Kidney glomerular epithelial cell (primary cell): ENCODE results near the gene PLP1.
"Not testable (repeated sequence)": the region's sequence is repeated elsewhere in the genome, so short reads cannot be mapped to it uniquely, and the experiment has no call there.

Source experiments
- DNase-seq: peaks from one replicate; lab custom pipeline; 2025; lab: John Stamatoyannopoulos, UW

The PLP1 gene

GRCh38 chrX:103776546-103776945 is at the start of gene PLP1:
PLP1 (plus strand) TSS chrX:103776840; CDS start chrX:103776996, 156 bp downstream.
- no peak for DNase-seq

- DNase-seq: no peak
These were observed 49.5 kb upstream of the PLP1 start for GRCh38 chrX:103727115-103727514.

GRCh38 chrX:103729015-103729414 is 47.6 kb upstream of the PLP1 start:
- no peak for DNase-seq

DNA sequence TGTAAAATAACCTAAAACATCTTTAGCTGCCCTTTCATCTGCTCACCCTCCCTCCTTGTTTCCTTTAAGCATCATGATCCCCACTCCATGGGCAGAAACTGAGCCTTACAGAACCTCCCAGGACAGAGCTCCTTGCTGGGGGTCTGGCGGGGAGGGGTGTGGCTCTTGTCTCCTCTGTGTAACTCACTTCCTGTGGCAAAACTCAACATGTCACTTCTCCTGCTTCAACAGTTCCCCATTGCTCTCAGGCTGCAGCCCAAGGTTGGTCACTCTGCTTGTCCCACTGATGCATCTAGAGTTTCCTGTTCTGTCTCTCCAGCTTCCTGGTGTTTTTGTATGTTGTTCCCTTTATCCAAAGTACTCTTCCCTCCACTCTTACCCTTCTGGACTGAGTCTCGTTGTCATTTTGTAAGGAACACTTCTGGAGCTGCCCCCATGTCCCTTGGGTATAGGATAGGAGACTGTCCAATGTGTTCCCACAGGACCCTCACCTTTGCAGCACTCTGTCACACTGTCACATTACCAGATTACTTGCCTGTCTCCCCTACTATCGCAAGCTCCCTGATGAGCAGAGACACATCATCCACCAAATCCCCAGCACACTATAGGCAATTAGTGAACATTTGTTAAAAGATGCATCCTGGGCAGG is 46.4 kb upstream of the PLP1 start:
- DNase-seq: no peak

GRCh38 chrX:103730796-103731493 is 45.7 kb upstream of the PLP1 start:
- no peak for DNase-seq

GRCh38 chrX:103733017-103733416 is 43.6 kb upstream of the PLP1 start:
- no peak for DNase-seq

DNA sequence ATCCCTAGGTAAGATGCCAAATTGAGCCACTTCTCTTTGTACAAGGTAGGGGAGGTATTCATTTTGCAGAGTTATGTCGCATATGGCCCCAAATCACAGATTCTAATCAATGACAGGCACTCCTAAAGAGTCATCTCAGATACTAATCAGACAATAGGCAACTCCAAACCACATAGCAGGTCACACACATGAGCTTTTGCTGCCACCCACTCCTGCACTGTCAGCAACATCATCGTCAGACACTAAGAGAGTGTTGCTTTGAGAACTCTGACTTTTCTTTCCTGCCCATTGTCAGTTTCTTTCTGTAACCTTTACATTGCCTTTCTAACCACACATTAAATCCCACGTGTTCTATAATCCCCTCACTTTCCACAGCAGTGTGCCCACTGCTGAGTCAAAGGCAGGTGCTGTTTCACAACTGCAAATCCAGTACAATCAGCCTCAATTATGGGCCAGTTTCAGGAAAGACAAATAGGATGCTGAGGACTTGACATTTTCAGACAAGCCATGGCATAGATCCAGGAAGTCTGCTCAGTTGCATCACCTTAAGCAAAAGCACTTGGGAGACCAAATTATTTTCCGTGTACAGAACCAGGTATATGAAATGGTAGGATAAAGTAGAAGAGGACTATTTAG is 42.4 kb upstream of the PLP1 start:
- no peak for DNase-seq

- DNase-seq: no peak
These were observed 38.9 kb upstream of the PLP1 start for GRCh38 chrX:103737696-103738095.

- DNase-seq: no peak
These were observed 37.2 kb upstream of the PLP1 start for GRCh38 chrX:103739421-103739820.

DNA sequence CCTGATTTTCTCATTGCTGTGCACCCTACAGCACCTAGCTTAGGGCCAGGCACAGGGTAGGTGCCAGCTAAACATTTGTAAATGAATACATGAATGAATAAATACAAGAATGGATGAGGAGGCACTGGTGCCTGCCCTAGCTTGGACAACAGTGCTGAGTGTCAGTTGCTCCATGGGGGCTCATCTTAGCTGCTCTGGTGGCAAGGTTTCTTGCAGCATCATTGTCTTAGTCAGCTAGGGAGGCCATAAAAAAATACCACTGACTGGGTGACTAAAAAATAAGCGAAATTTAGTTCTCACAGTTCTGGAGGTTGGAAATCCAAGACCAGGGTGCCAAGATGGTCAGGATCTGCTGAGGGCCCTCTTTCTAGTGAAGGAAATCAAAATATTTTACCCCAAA is 34.8 kb upstream of the PLP1 start:
- no peak for DNase-seq

- no peak for DNase-seq
These were observed 34.3 kb upstream of the PLP1 start for GRCh38 chrX:103742339-103742738.

DNA sequence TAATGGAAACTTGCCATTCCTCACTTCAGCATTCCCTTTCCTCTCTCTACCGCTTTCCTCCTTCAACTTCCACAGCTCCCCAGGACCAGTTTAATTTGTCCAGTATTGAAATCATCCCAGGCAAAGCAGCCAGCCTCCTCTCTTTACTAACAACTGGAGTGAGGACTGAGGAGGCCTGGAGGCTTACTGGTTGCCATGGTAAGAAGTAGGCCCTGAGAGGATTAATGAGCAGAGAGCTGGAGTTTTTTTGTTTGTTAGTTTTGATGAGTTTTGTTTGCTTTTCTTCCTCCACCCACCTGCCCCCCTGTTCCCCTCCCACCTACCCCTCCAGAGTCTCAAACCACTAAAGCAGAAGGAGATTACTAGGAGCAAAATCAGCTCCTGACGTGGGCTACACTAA is 29.5 kb upstream of the PLP1 start:
- no peak for DNase-seq

DNA sequence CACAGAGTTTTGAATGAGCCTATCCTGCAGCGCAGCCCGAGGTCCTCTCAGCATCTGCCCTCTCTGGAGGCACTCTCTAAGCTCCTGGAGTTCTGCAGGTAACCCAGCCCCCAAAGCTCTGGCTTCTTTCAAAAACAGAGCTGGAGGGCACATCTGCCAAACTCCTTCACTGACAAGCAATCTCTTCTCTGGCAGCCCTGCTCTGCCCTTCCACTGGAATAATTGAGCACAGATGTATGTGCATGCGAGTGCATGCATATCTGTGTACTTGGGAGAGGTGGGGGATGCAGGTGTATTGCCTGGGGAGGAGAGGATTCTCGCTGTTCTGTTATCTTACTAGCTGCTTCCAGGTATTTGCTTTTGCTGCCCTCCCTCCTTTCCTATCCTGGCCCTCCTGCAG is 22.2 kb upstream of the PLP1 start:
- DNase-seq: no peak

GRCh38 chrX:103756736-103757135 is 19.9 kb upstream of the PLP1 start:
- no peak for DNase-seq

GRCh38 chrX:103758555-103758954 is 18.1 kb upstream of the PLP1 start:
- no peak for DNase-seq

DNA sequence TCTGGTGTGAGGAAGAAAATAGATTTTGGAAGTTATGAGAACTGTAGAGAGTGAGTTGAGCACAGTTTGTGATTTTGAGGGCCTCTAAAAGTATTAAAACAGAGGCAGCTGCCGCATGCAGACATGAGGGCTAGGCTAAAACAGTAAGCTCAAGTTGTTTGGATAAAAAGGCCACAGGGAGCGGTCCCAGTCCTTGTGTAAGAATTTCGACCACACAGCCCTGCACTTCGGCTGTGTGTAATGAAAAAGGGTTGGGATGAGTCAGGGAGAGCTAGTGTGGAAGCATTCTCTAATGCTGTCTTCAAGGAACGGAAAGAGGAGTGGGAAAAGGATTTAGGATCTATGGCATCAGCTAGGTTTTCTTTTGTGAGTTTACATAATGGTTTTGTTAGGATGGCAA is 13.1 kb upstream of the PLP1 start:
- not testable (repeated sequence) for DNase-seq

DNA sequence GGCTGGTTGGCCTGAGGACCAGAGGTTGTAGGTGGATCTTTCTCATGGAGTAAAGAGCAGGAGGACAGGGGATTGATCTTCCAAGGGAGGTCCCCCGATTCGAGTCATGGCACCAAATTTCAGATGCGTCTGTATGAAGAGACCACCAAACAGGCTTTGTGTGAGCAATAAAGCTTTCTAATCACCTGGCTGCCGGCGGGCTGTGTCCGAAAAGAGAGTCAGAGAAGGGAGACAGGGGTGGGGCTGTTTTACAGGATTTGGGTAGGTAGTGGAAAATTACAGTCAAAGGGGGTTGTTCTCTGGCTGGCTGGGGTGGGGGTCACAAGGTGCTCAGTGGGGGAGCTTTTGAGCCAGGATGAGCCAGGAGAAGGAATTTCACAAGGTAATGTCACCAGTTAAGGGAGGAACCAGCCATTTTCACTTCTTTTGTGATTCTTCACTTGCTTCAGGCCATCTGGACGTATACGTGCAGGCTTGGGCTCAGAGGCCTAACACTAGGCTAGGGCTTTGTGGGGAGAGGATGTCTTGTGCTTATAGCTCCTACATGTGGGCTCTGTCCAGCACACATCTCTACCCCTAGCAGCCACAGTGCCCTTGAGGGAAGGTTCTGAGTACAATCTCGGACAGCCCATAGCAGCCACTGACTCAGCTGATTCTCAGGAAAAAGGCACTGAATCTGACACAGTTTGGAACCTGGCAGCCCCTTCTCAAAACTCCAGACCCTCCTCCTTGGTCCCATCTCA is 9.7 kb upstream of the PLP1 start:
- not testable (repeated sequence) for DNase-seq

DNA sequence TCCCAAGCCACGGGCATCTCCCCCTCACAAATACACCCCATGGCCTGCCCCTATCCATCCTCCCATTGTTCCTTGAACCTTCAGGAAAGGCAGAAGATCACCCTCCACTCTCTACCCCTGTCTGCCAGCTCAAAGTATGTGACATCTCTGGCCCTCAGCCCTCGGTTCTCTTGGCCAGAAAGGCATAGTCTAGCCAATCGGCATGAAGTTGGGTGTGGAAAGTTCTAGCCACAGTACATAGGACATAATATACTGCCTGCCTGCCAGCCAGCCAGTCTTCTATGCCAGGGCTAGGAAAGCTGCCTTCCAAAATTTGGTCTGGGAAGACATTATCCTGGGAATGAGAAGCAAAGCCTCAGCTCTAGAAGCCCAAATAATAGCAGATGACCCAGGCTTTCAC is 3.2 kb upstream of the PLP1 start:
- DNase-seq: no peak

- no peak for DNase-seq
These were observed 2.5 kb upstream of the PLP1 start for GRCh38 chrX:103774070-103774642.

DNA sequence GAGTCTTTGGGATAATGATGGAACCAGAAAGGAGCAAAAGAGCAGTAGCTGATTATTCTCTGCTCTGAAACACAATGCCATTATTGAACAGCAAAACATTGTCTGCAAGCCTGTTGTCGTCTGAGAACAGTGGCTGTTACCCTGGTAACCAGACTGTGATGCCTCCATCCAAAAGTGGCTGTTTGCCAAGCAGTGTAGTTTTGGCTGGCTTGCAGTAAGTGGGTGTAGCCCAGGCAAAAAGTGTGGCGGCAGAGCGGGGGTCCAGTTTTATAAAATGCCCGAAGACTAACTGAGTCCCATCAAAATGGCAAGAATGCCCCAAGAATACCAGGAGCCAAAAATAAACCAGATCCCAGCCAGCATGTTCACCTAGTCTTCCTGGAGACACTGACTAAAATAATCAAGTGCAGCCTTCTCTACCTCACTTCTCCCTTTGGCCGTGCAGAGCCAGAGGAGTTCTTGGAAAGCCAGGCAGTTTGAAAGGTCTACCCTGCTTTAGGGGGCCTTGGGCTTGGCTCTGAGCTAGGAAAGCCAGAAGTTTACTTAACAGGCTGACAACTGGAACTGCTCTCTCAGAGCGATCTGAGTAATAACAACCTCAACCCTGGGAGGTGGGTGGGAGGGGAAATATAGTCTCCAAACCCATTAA is 2.6 kb downstream of the PLP1 start:
- DNase-seq: no peak

DNA sequence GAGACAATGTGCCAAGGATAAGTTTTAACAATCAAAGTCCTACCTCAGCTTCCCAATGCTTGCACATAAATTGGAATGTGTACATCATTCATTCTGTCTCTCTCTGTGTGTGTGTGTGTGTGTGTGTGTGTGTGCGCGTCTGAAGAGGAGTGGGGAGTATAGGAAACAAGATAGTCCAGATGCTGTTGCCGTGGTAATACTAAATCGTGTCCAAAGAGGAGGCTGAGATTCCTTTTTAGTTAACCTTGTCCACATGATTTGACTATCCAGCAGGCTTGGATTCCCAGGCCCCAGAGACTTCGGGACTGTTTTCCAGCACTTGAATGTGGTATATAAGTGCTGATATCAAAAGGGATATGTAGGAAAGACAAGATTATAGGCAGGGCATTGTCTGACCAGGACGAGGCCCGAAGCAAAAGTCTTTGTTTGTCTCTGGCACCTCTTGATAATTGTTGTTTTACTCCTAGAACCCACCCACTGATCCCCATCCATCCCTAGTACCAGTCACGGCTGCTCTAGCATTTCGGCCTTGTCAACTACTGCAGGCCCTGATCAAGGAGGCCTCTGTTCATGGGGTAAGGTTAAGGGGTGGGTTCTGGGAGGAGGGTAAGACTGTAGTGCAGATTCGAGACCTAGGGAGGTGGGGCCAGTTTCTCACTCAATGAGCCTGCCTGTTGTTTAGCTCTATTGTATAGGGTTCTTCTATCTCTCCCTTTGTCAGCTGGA is 3.9 kb downstream of the PLP1 start:
- DNase-seq: no peak
